Fibroblast of lung (primary cell): ENCODE results near the gene FAM181A. TPM values are rescaled to one million over a fixed set of nuclear protein-coding genes. Genes with fewer than 3 reads are reported as not detected.
A peak's percentile ranks its signal among the peaks of the same experiment; 100 is the strongest.

Experiments
- DNase-seq, 2 donors: peaks; one replicate each; pipeline versions ENCODE4 v3.0.0 to v3.0.0-alpha.2; 2010; ENCODE audit warnings: low read depth in 2 of 2
- H2AFZ ChIP-seq: 2 replicates; pipeline ENCODE4 v1.5.1; 2012; ENCODE audit warnings: low read length, control low read depth, inconsistent platforms
- H3K27ac ChIP-seq: 2 replicates; pipeline ENCODE4 v1.5.1; 2011; ENCODE audit warnings: low read length, control low read depth; ENCODE audit not compliant: insufficient read depth
- H3K27me3 ChIP-seq: 2 replicates; pipeline ENCODE4 v1.5.1; 2011; ENCODE audit warnings: mild to moderate bottlenecking, low read length; ENCODE audit not compliant: control insufficient read depth, insufficient read depth
- H3K36me3 ChIP-seq: 2 replicates; pipeline ENCODE4 v1.5.1; 2011; ENCODE audit warnings: low read length; ENCODE audit not compliant: control insufficient read depth, insufficient read depth
- H3K4me1 ChIP-seq: 2 replicates; pipeline ENCODE4 v1.5.1; 2011; ENCODE audit warnings: low read length; ENCODE audit not compliant: control insufficient read depth, insufficient read depth; ENCODE audit errors: extremely low read depth
- H3K4me2 ChIP-seq: 2 replicates; pipeline ENCODE4 v1.5.1; 2011; ENCODE audit warnings: low read length, control low read depth; ENCODE audit not compliant: insufficient read depth; ENCODE audit errors: extremely low read depth
- H3K4me3 ChIP-seq, 4 experiments: fragments of 200-600 bp in 1 of 4; sonication (generic) in 1 of 4; replicated peaks in 1 of 4; 2 replicates each; pipeline ENCODE4 v1.5.1; 2011 to 2016; ENCODE audit warnings: low read length in 4 of 4, low read depth in 3 of 4, mild to moderate bottlenecking in 3 of 4, control low read depth in 2 of 4, inconsistent platforms in 1 of 4, mixed read lengths in 1 of 4; ENCODE audit not compliant: insufficient read depth in 1 of 4; ENCODE audit errors: control extremely low read depth in 1 of 4
- H3K79me2 ChIP-seq: 2 replicates; pipeline ENCODE4 v1.5.1; 2012; ENCODE audit warnings: mild to moderate bottlenecking, low read length, inconsistent platforms; ENCODE audit not compliant: control insufficient read depth, insufficient read depth
- H3K9ac ChIP-seq: 2 replicates; pipeline ENCODE4 v1.5.1; 2011; ENCODE audit warnings: mild to moderate bottlenecking, low read length, control low read depth; ENCODE audit not compliant: insufficient read depth
- H3K9me3 ChIP-seq: 2 replicates; pipeline ENCODE4 v1.5.1; 2012; ENCODE audit warnings: low read depth, low read length; ENCODE audit not compliant: control insufficient read depth, insufficient read depth
- H4K20me1 ChIP-seq: 2 replicates; pipeline ENCODE4 v1.5.1; 2011; ENCODE audit warnings: low read length; ENCODE audit not compliant: control insufficient read depth, insufficient read depth; ENCODE audit errors: extremely low read depth
- EZH2 ChIP-seq: IDR thresholded peaks from 2 replicates; pipeline ENCODE4 v1.5.1; 2012; ENCODE audit warnings: low read length, control low read depth, mild to moderate bottlenecking; ENCODE audit errors: missing control alignments
- polyA plus RNA-seq, 2 donors: library from polyadenylated mRNA; depleted of rRNA in 1 of 2; stranded (reverse) in 1 of 2; unstranded in 1 of 2; fragments of >200 nt; gene quantifications; 2 replicates each; pipeline ENCODE4 v1.2.1, GENCODE V29; 2011 to 2012; ENCODE audit warnings: missing spikeins in 1 of 2
- total RNA-seq: library from RNA; depleted of rRNA; stranded (reverse); fragments of >200 nt; gene quantifications from 2 replicates; pipeline ENCODE4 v1.2.1, GENCODE V29; 2014
- TF ChIP-seq, protein P1 (sequence below), 2 donors: IDR thresholded peaks in 1 of 2; conservative IDR thresholded peaks in 1 of 2; 1 replicate in 1 of 2; 2 replicates in 1 of 2; pipeline ENCODE4 v1.5.1; 2011 to 2012; ENCODE audit warnings: low read length in 2 of 2, control low read depth in 1 of 2, inconsistent platforms in 1 of 2, low read depth in 1 of 2, mild to moderate bottlenecking in 1 of 2

Gene FAM181A
- total and polyA plus RNA-seq, 2 donors (not counting 1 experiment from before 2014, with no cell fraction given), result not detected

DNA sequence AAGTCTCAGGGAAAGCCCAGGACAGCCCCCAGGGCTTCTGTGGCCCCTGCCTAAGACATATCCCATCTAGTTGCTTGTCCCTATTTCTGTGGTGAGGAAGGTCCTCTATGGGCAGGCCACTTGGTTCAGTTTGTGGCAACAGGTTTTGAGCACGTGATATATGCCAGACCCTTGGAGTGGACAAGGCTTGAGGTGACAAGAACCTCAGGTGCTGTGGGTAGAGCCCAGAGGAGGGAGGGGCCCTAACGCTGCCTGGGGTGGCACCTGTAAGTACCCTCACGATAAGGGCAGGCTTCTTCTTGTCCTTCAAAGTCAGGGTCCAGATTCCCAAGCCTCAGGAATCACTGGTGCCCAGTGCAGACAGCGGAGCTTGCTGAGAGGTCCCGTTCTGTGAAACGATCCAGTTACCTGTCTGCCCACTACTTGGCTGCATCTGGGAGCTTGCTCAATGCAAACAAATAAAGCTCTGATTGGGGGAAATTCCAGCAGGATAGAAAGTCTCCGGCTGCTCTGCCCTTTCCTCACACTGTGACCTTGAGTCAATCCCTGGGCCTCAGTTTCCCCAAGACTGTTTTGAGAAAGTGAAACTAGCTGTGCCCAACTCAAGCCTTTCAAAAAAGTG, 47.7 kb upstream of the FAM181A start:
- no peaks in the 10 kb centered on the region for H3K27me3 ChIP-seq
- no peaks in the 10 kb centered on the region for H3K9me3 ChIP-seq
- DNase-seq, result no peak
- H3K79me2 ChIP-seq, result no peaks in the 10 kb centered on the region
- no peaks in the 10 kb centered on the region for H3K36me3 ChIP-seq
- no peak overlapping the region for H2AFZ ChIP-seq
- no peak for TF ChIP-seq EZH2
- TF ChIP-seq, protein P1, sequence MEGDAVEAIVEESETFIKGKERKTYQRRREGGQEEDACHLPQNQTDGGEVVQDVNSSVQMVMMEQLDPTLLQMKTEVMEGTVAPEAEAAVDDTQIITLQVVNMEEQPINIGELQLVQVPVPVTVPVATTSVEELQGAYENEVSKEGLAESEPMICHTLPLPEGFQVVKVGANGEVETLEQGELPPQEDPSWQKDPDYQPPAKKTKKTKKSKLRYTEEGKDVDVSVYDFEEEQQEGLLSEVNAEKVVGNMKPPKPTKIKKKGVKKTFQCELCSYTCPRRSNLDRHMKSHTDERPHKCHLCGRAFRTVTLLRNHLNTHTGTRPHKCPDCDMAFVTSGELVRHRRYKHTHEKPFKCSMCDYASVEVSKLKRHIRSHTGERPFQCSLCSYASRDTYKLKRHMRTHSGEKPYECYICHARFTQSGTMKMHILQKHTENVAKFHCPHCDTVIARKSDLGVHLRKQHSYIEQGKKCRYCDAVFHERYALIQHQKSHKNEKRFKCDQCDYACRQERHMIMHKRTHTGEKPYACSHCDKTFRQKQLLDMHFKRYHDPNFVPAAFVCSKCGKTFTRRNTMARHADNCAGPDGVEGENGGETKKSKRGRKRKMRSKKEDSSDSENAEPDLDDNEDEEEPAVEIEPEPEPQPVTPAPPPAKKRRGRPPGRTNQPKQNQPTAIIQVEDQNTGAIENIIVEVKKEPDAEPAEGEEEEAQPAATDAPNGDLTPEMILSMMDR (conservative IDR thresholded peaks at IDR 0.05 in 1 of 2, IDR thresholded peaks at IDR 0.05 in 1 of 2; ENCODE audit: low read depth in 1 of 2, low read length in 2 of 2), result no peak
- no peak overlapping the region for H3K4me2 ChIP-seq
- H3K4me1 ChIP-seq, result no peaks in the 10 kb centered on the region
- no peak overlapping the region for H3K27ac ChIP-seq
- no peak overlapping the region for H3K9ac ChIP-seq
- no peak overlapping the region for H3K4me3 ChIP-seq
- no peaks in the 10 kb centered on the region for H4K20me1 ChIP-seq

DNA sequence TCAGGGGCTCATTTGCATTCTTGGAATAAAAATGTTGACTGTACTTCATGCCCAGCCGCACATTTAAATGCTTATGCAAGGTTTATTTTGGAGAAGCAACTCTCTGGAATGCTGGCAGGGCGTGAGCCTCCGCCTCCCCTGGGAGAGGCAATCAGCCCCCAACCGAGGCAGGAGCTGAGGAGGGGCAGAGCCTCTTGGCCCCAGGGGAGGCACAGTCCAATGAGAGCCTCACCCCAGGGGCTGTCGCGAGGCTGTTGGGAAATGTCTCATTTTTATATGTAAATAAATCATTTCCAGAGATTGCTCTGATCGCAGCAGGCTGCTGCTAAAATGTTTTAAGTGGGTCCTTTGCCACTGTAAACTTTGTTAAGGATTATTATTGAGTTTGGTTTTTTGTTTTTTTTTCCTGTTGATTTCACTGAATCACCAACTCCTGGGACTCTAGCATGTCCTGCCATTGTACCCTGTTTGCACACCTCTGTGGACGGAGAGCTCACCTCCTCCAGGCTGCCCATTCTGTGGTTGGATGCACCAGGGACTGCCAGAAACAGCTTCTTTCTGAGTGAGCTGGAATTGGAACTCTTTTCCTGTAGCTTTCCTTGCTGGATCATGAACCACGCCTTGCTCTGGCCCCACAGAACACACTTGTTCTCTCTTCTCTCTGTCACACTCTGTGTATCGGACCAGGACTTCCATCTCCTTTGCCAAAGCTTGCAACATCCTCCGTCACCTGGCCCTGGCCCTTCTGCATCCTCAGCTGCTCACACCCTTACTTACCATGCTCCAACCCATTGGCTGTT, 46.9 kb upstream of the FAM181A start:
- H3K27ac ChIP-seq, result no peak overlapping the region
- no peaks in the 10 kb centered on the region for H3K36me3 ChIP-seq
- H3K27me3 ChIP-seq, result no peaks in the 10 kb centered on the region
- H3K9me3 ChIP-seq, result no peaks in the 10 kb centered on the region
- no peaks in the 10 kb centered on the region for H3K4me1 ChIP-seq
- H2AFZ ChIP-seq, result no peak overlapping the region
- H3K4me3 ChIP-seq, result no peak overlapping the region
- no peaks in the 10 kb centered on the region for H4K20me1 ChIP-seq
- H3K79me2 ChIP-seq, result no peaks in the 10 kb centered on the region
- peak in 1 of 2 donors; percentile 2 for DNase-seq
- no peak overlapping the region for H3K4me2 ChIP-seq
- H3K9ac ChIP-seq, result no peak overlapping the region
- TF ChIP-seq EZH2, result no peak
- TF ChIP-seq, protein P1 (conservative IDR thresholded peaks at IDR 0.05 in 1 of 2, IDR thresholded peaks at IDR 0.05 in 1 of 2; ENCODE audit: low read depth in 1 of 2, low read length in 2 of 2), result no peak

DNA sequence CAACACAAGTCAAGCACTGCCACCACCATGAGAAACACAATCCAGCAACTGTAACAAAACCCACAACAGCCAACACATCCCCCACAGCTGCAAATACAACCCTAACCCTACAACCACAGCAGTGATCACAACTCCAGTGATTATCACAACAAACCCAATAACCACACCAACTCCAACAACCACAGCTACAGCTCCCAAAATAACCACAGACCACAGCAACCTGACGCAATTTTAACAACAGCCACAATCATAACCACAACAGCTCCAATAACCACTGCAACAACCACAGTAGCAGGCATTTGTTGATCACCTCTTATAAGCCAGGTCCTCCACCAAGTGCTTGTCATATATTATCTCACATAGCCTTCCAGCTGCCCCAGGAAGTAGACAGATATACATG, 42.2 kb upstream of the FAM181A start:
- Histone ChIP-seq H3K9me3 (no peaks in the 10 kb centered on the region), H3K4me2 (no peak overlapping the region), H3K4me3 (no peak overlapping the region), H4K20me1 (no peaks in the 10 kb centered on the region), H3K4me1 (no peaks in the 10 kb centered on the region), H3K9ac (no peak overlapping the region), H3K79me2 (no peaks in the 10 kb centered on the region), H3K27me3 (peaks cover 3% of the 10 kb centered on the region), H3K27ac (no peak overlapping the region), H3K36me3 (no peaks in the 10 kb centered on the region), H2AFZ (no peak overlapping the region)
- TF ChIP-seq, protein P1 (conservative IDR thresholded peaks at IDR 0.05 in 1 of 2, IDR thresholded peaks at IDR 0.05 in 1 of 2; ENCODE audit: low read depth in 1 of 2, low read length in 2 of 2), result no peak
- TF ChIP-seq EZH2, result no peak
- no peak for DNase-seq
